ENCODE results near the gene PIK3R6.

PIK3R6 gene

GRCh38 chr17:8884336-8884990 is 17.0 kb upstream of the PIK3R6 start:
- no peak overlapping the region for H3K4me3 ChIP-seq (ENCODE audit: low read depth, low read length)
- in situ Hi-C loops (cut with HindIII; ENCODE audit: low sequenced_read_pairs), result no loop called here
- no peak for TF ChIP-seq CTCF (IDR thresholded peaks at IDR 0.05; ENCODE audit: low read depth, low read length)
- no peak for DNase-seq (ENCODE audit: low read depth, low spot score)

- H3K4me3 ChIP-seq (ENCODE audit: low read depth, low read length), result no peak overlapping the region
- in situ Hi-C loops (cut with HindIII; ENCODE audit: low sequenced_read_pairs), result no loop called here
- no peak for DNase-seq (ENCODE audit: low read depth, low spot score)
- no peak for TF ChIP-seq CTCF (IDR thresholded peaks at IDR 0.05; ENCODE audit: low read depth, low read length)
These were observed 15.9 kb upstream of the PIK3R6 start for GRCh38 chr17:8883353-8883752.

- DNase-seq (ENCODE audit: low read depth, low spot score), result no peak
- no peak overlapping the region for H3K4me3 ChIP-seq (ENCODE audit: low read depth, low read length)
- in situ Hi-C loops (cut with HindIII; ENCODE audit: low sequenced_read_pairs), result no loop called here
- TF ChIP-seq CTCF (IDR thresholded peaks at IDR 0.05; ENCODE audit: low read depth, low read length), result no peak
These were observed 14.1 kb upstream of the PIK3R6 start for GRCh38 chr17:8881606-8882005.

GRCh38 chr17:8880466-8880865 is 13.0 kb upstream of the PIK3R6 start:
- TF ChIP-seq CTCF (IDR thresholded peaks at IDR 0.05; ENCODE audit: low read depth, low read length), result no peak
- no peak overlapping the region for H3K4me3 ChIP-seq (ENCODE audit: low read depth, low read length)
- in situ Hi-C loops (cut with HindIII; ENCODE audit: low sequenced_read_pairs), result no loop called here
- no peak for DNase-seq (ENCODE audit: low read depth, low spot score)

- H3K4me3 ChIP-seq (ENCODE audit: low read depth, low read length), result no peak overlapping the region
- DNase-seq (ENCODE audit: low read depth, low spot score), result no peak
- no peak for TF ChIP-seq CTCF (IDR thresholded peaks at IDR 0.05; ENCODE audit: low read depth, low read length)
- in situ Hi-C loops (cut with HindIII; ENCODE audit: low sequenced_read_pairs), result no loop called here
These were observed 11.9 kb upstream of the PIK3R6 start for GRCh38 chr17:8879410-8879809.

- no peak for DNase-seq (ENCODE audit: low read depth, low spot score)
- no peak overlapping the region for H3K4me3 ChIP-seq (ENCODE audit: low read depth, low read length)
- TF ChIP-seq CTCF (IDR thresholded peaks at IDR 0.05; ENCODE audit: low read depth, low read length), result no peak
- in situ Hi-C loops (cut with HindIII; ENCODE audit: low sequenced_read_pairs), result no loop called here
These were observed 10.5 kb upstream of the PIK3R6 start for GRCh38 chr17:8877984-8878383.

Measured in astrocyte of the spinal cord (primary cell).